Activated T-helper 1 cell treated with anti-CD3 and anti-CD28 coated beads, Interleukin-12 subunit alpha, Interleukin-12 subunit beta, Interleukin-2, Interleukin-4 antibody, amounts not matched to agents 30 ng/mL and 10 ng/mL and 1 ng/mL, durations not matched to agents 14 hours and 24 hours and 36 hours (primary cell): ENCODE measurements around the gene LCE1D. TPM values are rescaled to one million over a fixed set of nuclear protein-coding genes. Genes with fewer than 3 reads are reported as not detected.

ENCODE experiments used
- DNase-seq: peaks from one replicate; pipeline ENCODE4 v3.0.0; 2021; ENCODE audit warnings: low spot score
- H3K27ac Mint-ChIP-seq: one replicate; pipeline ENCODE4 v1.8.0; 2021; ENCODE audit warnings: mild to moderate bottlenecking, mixed read lengths
- H3K27me3 Mint-ChIP-seq: one replicate; pipeline ENCODE4 v1.8.0; 2022; ENCODE audit warnings: mild to moderate bottlenecking, moderate library complexity, mixed read lengths; ENCODE audit not compliant: insufficient read depth
- H3K36me3 Mint-ChIP-seq: one replicate; pipeline ENCODE4 v1.8.0; 2021; ENCODE audit warnings: low read depth, mixed read lengths
- H3K4me1 Mint-ChIP-seq: one replicate; pipeline ENCODE4 v1.8.0; 2021; ENCODE audit warnings: low read depth, mixed read lengths
- H3K4me3 Mint-ChIP-seq: one replicate; pipeline ENCODE4 v1.8.0; 2021; ENCODE audit warnings: mild to moderate bottlenecking, moderate library complexity, mixed read lengths
- H3K9me3 Mint-ChIP-seq: one replicate; pipeline ENCODE4 v1.8.0; 2021; ENCODE audit warnings: mixed read lengths
- intact Hi-C: fragments of 100-400 bp; cut with micrococcal nuclease; formaldehyde crosslinking; loops from one replicate; pipeline ENCODE4 v1.15.1; 2024
- total RNA-seq: library from RNA; stranded (reverse); gene quantifications from 2 replicates; pipeline ENCODE4 v1.2.3, GENCODE V29; 2022

LCE1D gene
- total RNA-seq, 1 donor from 2014 or later = not detected

DNA sequence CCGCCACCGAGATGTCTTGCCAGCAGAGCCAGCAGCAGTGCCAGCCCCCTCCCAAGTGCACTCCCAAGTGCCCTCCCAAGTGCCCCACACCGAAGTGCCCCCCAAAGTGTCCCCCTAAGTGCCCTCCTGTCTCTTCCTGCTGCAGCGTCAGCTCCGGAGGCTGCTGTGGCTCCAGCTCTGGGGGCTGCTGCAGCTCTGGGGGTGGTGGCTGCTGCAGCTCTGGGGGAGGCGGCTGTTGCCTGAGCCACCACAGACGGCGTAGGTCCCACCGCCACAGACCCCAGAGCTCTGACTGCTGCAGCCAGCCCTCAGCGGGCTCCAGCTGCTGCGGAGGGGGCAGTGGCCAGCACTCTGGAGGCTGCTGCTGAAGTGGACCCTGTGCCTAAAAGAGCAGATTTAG, 20.2 kb upstream of the LCE1D start:
- Mint-ChIP-seq H3K27me3 (peaks cover 3% of the 10 kb centered on the region), H3K4me3 (no peak overlapping the region), H3K4me1 (no peaks in the 10 kb centered on the region), H3K27ac (no peak overlapping the region), H3K9me3 (no peaks in the 10 kb centered on the region), H3K36me3 (no peaks in the 10 kb centered on the region)
- intact Hi-C loops = no loop called here
- no peak for DNase-seq

DNA sequence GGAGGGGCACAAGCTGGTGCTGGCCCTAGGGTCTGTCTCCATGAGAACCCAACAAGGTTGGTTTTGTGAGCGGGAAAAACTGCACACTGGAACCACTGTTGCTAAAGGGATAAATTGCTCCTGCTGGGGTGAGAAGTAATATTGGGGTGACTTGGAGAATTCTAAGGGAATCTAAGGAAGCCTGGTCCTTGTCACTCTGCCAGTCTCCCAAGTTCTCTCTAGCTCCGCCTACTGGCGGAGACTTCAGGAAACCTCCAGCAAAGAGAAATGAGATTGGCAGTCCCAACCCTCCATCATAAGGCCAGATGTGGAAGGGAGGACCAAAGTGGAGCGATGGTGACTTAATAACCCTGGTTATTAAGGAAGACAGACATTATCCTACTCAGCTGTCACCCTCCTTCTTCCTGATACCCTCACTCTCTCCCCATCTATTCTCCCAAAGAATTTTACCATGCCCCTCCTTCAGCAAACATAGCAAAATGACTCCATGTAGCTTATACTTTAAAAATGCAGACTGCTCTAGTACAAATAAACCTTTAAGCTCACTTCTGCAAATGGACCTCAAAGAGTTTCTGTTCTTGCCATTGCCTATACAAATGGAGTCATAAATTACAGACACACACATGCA, 18.9 kb upstream of the LCE1D start:
- Mint-ChIP-seq H3K36me3 (no peaks in the 10 kb centered on the region), H3K4me3 (no peak overlapping the region), H3K9me3 (no peaks in the 10 kb centered on the region), H3K27me3 (peaks cover 3% of the 10 kb centered on the region), H3K27ac (no peak overlapping the region), H3K4me1 (no peaks in the 10 kb centered on the region)
- no peak for DNase-seq
- intact Hi-C loops = no loop called here

DNA sequence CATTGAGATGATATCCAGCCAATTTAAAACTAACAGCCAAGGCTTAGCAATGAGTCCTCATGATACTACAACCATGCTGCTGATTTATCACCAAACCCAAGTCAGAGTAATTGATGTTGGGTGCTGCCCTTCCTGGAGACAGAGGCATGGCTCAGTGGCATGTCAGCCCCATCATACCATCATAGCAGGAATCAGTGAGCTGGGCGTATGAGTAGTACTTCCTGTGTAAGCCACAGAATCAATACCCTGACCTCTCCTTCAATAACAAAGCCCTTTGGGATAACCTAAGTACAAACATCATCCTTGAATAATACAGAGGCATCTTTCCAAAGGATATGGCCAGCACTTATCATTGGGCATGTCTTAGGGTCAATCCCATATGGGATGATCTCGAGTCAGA, 13.4 kb upstream of the LCE1D start:
- Mint-ChIP-seq H3K36me3 (no peaks in the 10 kb centered on the region), H3K27ac (no peak overlapping the region), H3K9me3 (no peaks in the 10 kb centered on the region), H3K27me3 (peaks cover 4% of the 10 kb centered on the region), H3K4me1 (no peaks in the 10 kb centered on the region), H3K4me3 (no peak overlapping the region)
- intact Hi-C loops = no loop called here
- no peak for DNase-seq

DNA sequence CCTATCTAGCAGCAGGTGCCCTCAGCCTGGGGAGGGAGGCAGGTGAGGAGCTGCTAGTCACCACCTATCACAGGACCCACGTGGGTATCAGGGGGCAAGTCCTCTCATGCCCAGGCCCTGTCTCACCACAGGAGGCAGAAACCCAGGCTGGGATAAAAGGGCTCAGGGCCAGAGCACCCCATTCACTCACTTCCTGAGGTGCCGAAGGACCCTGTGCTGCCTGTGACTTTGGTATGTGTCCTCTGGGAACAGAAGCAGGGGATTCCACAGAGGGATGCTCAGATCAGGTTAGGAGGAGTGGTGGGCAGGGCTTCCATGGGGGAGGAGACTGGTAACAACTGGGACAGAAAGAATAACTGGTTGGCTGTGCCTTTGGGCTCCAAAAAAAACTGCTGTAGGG, 10.4 kb upstream of the LCE1D start, which contains the start of gene LCE1E:
Gene LCE1E, plus strand, starts transcription at position 181 of the 400 bp plus-strand sequence. CDS start 1,043 bp downstream, outside the sequence.
- intact Hi-C loops = no loop called here
- no peaks in the 10 kb centered on the region for H3K36me3 Mint-ChIP-seq
- H3K4me1 Mint-ChIP-seq = no peaks in the 10 kb centered on the region
- H3K9me3 Mint-ChIP-seq = no peaks in the 10 kb centered on the region
- H3K4me3 Mint-ChIP-seq = no peak within 1 kb of the TSS
- no peak within 1 kb of the TSS for H3K27ac Mint-ChIP-seq
- no peak for DNase-seq
- H3K27me3 Mint-ChIP-seq = peaks cover 1% of the 10 kb centered on the region

DNA sequence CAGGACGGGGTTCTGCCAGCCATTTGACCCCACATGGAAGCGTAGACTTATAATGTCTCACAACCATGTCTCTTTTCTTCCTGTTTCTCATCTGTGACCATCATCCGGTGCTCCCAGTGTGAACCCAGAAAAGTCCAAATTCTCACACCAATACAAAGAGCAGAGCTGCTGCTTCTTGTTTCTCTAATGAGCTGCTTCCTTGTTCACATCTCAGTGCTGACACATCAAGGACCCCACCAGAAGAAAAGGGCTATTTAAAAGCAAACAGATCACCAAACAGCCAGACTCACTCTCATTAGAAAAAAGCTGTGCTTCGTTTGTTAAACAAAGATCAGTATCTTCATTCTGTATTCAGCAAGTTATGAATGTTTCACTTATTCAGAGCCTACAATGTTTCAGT, 835 bp upstream of the LCE1D start:
- Mint-ChIP-seq H3K4me3 (no peak overlapping the region), H3K27me3 (peaks cover 2% of the 10 kb centered on the region), H3K36me3 (no peaks in the 10 kb centered on the region), H3K27ac (no peak overlapping the region), H3K9me3 (no peaks in the 10 kb centered on the region), H3K4me1 (no peaks in the 10 kb centered on the region)
- no peak for DNase-seq
- intact Hi-C loops = no loop called here

DNA sequence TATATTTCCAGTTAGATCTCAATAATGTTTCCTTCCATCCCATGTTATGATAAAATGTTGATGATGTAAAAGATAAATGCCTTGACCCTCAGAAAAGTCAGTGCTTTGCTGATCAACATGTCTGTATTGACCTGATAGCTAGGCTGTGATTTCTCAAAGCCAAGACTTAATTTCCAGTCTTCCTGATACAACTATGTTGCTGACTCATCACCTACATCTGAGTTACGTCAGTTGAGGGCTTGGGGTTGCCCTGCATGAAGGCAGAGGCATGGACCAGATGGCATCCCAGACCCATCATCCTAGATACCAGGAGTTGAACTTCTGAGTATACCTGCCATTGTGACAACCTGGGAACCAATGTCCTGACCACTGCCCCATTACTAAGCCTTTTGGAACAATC, 4.8 kb downstream of the LCE1D start:
- intact Hi-C loops = no loop called here
- no peak overlapping the region for H3K27ac Mint-ChIP-seq
- no peaks in the 10 kb centered on the region for H3K9me3 Mint-ChIP-seq

DNA sequence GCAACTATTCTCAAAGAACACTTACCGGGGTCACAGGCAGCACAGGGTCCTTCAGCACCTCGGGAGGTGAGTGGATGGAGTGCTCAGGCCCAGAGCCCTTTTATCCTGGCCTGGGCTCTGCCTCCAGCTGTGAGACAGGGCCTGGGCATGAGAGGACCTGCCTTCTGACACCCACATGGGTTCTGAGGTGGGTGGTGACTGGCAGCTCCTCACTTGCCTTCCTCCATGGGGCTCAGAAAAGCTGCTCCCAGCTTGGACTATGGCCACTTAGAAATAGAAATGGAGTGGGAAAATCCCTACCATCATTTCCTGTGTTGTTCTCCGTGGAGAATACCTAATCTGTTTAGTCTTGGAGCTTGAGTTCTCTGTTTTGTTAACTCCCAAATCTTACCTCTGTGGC, 10.1 kb downstream of the LCE1D start, which contains the start of gene LCE1C:
Gene LCE1C, minus strand, starts transcription at position 76 of the 400 bp plus-strand sequence. CDS start 1,173 bp downstream, outside the sequence.
- Mint-ChIP-seq H3K4me1 (no peaks in the 10 kb centered on the region), H3K4me3 (no peak within 1 kb of the TSS), H3K27ac (no peak within 1 kb of the TSS), H3K9me3 (no peaks in the 10 kb centered on the region), H3K36me3 (no peaks in the 10 kb centered on the region), H3K27me3 (peaks cover 8% of the 10 kb centered on the region)
- no peak for DNase-seq
- intact Hi-C loops = no loop called here

More for the DNA sequence above, 4.8 kb downstream of the LCE1D start:
- Mint-ChIP-seq H3K4me1 (no peaks in the 10 kb centered on the region), H3K4me3 (no peak overlapping the region), H3K27me3 (peaks cover 8% of the 10 kb centered on the region), H3K36me3 (no peaks in the 10 kb centered on the region)
- DNase-seq = no peak

DNA sequence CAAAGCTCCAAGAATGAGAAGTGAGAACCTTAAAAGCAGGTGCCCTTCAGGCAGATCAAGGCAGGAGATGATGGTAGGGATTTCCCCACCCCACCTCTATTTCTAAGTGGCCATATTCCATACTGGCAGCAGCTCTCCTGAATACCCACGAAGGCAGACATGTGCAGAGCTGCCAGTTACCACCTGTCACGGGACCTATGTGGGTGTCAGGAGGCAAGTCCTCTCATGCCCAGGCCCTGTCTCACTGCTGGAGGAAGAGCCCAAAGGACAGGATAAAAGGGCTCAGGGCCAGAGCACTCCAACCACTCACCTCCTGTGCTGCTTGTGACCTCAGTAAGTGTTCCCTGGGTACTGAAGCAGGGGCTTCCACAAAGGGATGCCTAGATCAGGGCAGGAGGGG, 14.5 kb downstream of the LCE1D start:
- no peaks in the 10 kb centered on the region for H3K4me1 Mint-ChIP-seq
- no peak for DNase-seq
- intact Hi-C loops = no loop called here
- no peaks in the 10 kb centered on the region for H3K36me3 Mint-ChIP-seq
- H3K4me3 Mint-ChIP-seq = no peak overlapping the region
- no peaks in the 10 kb centered on the region for H3K9me3 Mint-ChIP-seq
- H3K27ac Mint-ChIP-seq = no peak overlapping the region
- H3K27me3 Mint-ChIP-seq = peaks cover 2% of the 10 kb centered on the region

DNA sequence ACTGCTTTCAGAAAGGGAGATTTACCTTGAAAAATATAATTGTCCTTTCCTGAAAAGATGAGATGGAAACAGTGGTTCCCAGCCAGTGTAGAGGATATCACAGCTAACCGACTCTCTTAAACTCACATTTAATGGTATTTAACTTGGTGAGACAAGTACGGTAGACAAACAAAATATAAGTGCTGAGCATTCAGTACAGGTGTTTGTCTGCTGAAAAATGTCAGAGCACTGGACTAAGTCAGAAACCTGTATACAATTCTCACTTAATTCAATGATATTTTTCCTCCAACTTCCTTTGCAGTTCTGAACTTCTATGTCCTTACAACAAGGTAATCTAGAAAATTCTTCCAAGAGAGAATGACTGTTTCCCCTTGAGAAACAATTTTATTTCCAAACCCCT, 15.2 kb downstream of the LCE1D start, which contains the start of gene LCE1B:
Gene LCE1B, plus strand, starts transcription at position 301 of the 400 bp plus-strand sequence. CDS start 476 bp downstream, outside the sequence.
- H3K36me3 Mint-ChIP-seq = no peaks in the 10 kb centered on the region
- intact Hi-C loops = loop anchor here (2.0 kb wide), 1 partner anchor 61 kb away; no protein-coding TSS in a partner anchor
- H3K4me3 Mint-ChIP-seq = no peak within 1 kb of the TSS
- H3K27ac Mint-ChIP-seq = no peak within 1 kb of the TSS
- H3K27me3 Mint-ChIP-seq = peaks cover 2% of the 10 kb centered on the region
- no peaks in the 10 kb centered on the region for H3K9me3 Mint-ChIP-seq
- no peaks in the 10 kb centered on the region for H3K4me1 Mint-ChIP-seq
- DNase-seq = no peak

DNA sequence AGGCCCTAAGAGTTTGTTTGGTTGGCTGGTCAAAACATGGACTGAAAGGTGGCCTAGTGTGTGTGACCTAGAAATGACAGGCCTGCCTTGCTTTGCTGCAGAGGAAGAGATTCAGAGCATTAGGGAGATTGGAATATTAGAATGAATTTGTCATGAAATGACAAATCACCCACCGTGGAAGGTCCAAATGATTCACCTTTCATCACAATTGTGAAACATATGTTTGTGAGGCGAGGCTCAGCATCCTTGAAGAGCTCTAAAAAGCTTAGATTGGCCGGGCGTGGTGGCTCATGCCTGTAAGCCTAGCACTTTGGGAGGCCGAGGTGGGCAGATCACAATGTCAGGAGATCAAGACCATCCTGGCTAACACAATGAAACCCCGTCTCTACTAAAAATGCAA, 20.8 kb downstream of the LCE1D start:
- H3K4me3 Mint-ChIP-seq = no peak overlapping the region
- H3K9me3 Mint-ChIP-seq = no peaks in the 10 kb centered on the region
- no peak overlapping the region for H3K27ac Mint-ChIP-seq
- H3K27me3 Mint-ChIP-seq = no peaks in the 10 kb centered on the region
- intact Hi-C loops = no loop called here
- DNase-seq = no peak
- H3K36me3 Mint-ChIP-seq = no peaks in the 10 kb centered on the region
- H3K4me1 Mint-ChIP-seq = no peaks in the 10 kb centered on the region

DNA sequence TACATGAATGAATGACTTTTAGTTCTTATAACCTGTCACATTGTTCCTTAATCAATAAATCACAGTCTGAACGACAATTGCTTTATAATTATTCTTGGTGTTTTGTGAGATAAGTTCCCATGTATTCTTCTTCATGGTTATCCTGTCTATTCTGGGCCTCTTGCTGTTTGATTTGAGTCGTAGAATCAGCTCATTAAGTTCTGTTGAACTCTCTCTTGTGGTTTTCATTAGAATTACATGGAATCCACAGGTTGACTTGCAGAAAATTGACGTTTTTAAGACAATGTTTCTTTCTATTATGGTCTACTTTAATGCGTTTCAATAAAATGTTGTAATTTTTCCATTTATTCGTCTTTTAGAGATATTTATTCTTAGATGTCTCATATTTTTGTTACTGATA, 26.8 kb downstream of the LCE1D start:
- H3K4me1 Mint-ChIP-seq = no peaks in the 10 kb centered on the region
- intact Hi-C loops = no loop called here
- no peak overlapping the region for H3K4me3 Mint-ChIP-seq
- no peaks in the 10 kb centered on the region for H3K36me3 Mint-ChIP-seq
- DNase-seq = no peak
- no peaks in the 10 kb centered on the region for H3K9me3 Mint-ChIP-seq
- H3K27me3 Mint-ChIP-seq = peaks cover 8% of the 10 kb centered on the region
- H3K27ac Mint-ChIP-seq = no peak overlapping the region

DNA sequence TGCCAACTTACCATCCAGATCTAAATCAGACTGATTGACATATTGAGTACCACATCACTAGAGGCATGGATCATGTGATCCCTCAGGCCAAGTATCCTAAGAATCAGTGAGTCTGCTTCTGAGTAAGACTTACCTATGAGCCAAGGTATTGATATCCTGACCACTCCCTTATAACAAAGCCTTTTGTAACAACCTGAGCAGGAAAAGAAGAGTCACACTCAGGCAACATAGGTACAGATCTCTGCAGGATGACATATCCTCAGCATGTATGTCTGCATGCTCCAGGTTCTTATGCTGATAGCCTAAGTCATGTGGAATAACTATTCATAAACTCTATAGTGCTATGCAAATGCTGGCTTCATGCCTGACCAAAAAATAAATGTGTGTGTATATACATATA, 28.4 kb downstream of the LCE1D start:
- H3K36me3 Mint-ChIP-seq = no peaks in the 10 kb centered on the region
- no peak for DNase-seq
- no peak overlapping the region for H3K27ac Mint-ChIP-seq
- H3K9me3 Mint-ChIP-seq = no peaks in the 10 kb centered on the region
- H3K4me3 Mint-ChIP-seq = no peak overlapping the region
- no peaks in the 10 kb centered on the region for H3K4me1 Mint-ChIP-seq
- peaks cover 11% of the 10 kb centered on the region for H3K27me3 Mint-ChIP-seq
- intact Hi-C loops = no loop called here

DNA sequence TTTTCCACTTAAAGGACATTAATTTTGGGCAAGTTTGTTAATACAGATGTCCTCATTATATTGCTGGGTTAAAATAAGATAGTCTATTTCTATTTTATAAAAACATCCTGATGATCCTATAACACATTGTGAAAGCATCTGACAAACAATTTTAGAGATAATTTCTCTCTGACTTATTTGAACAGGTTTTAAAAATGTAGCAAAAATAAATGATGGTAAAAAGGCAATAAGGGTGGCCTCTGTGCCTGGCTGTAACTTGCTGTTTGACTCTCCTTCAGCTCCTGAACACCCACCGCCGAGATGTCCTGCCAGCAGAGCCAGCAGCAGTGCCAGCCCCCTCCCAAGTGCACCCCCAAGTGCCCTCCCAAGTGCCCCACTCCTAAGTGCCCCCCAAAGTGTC, 30.7 kb downstream of the LCE1D start, which contains the start of gene LCE1A:
Gene LCE1A, plus strand, starts transcription at position 301 of the 400 bp plus-strand sequence. Its CDS starts 0 bp downstream, at position 301.
- Mint-ChIP-seq H3K4me3 (no peak within 1 kb of the TSS), H3K4me1 (no peaks in the 10 kb centered on the region)

More for the DNA sequence above, 30.7 kb downstream of the LCE1D start, which contains the start of gene LCE1A:
- DNase-seq = no peak
- peaks cover 13% of the 10 kb centered on the region for H3K27me3 Mint-ChIP-seq
- intact Hi-C loops = no loop called here
- H3K9me3 Mint-ChIP-seq = no peaks in the 10 kb centered on the region
- no peak within 1 kb of the TSS for H3K27ac Mint-ChIP-seq
- H3K36me3 Mint-ChIP-seq = no peaks in the 10 kb centered on the region
